ENCODE results near the gene PLAC8L1. TPM values are rescaled to one million over a fixed set of nuclear protein-coding genes. Genes with fewer than 3 reads are reported as not detected.

The PLAC8L1 gene
- total and polyA plus RNA-seq, 2 of the 13 experiments (the other 11 are each of a cell fraction or from before 2014, with no cell fraction given): 0.44 TPM; not detected in 1

DNA sequence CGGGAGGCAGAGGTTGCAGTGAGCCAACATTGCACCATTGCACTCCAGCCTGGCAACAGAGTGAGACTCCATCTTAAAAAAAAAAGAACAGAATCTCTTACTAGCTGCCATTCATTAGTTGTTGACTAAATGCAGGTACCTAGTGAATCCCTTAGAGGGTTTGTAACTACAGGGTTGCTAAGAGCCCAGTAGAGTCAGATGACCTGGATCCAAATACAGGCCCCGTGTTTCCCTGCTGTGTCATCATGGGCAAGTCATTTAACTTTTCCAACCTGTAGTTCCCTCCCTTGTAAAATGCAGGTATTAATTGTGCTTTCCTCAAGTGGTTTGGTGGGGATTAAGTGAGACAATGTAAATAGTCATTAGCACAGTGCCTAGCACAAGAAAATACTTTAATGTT, 32.8 kb downstream of the PLAC8L1 start (continued):
- TF ChIP-seq ZNF546 (CRISPR knock-in tag; conservative IDR thresholded peaks at IDR 0.05): no peak
- TF ChIP-seq, protein P1, sequence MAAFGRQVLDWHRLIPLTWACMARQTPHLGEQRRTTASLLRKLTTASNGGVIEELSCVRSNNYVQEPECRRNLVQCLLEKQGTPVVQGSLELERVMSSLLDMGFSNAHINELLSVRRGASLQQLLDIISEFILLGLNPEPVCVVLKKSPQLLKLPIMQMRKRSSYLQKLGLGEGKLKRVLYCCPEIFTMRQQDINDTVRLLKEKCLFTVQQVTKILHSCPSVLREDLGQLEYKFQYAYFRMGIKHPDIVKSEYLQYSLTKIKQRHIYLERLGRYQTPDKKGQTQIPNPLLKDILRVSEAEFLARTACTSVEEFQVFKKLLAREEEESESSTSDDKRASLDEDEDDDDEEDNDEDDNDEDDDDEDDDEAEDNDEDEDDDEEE (CRISPR knock-in tag; IDR thresholded peaks at IDR 0.05): no peak

GRCh38 chr5:146071171-146071570, 34.2 kb downstream of the PLAC8L1 start:
- intact Hi-C loops (cut with micrococcal nuclease; ENCODE audit: unreplicated experiment) (no loop called here), in situ Hi-C loops (cut with HindIII; ENCODE audit: extremely low pct_ligation_motif_present, low pct_unique_long_range_greater_than_20kb) (no loop called here)
- no TSS peak for BruUV-seq (replicated peaks)
- Histone ChIP-seq H3K4me1 (ENCODE audit: insufficient read depth, low read length) (peaks cover 8% of the 10 kb centered on the region; the same call in 1 of the 2 replicates), H3K27ac (ENCODE audit: extremely low read length, insufficient read depth, low read length) (no peak overlapping the region), H3K9ac (ENCODE audit: insufficient read depth, low read depth, low read length) (no peak overlapping the region), H3K79me2 (ENCODE audit: insufficient read depth, low read length) (no peaks in the 10 kb centered on the region), H3K36me3 (replicated peaks in 1 of 2; ENCODE audit: control insufficient read depth in 1 of 2, insufficient read depth in 2 of 2, low read length in 2 of 2) (no peaks in the 10 kb centered on the region), H2AFZ (ENCODE audit: low read length) (no peak overlapping the region), H3K9me3 (ENCODE audit: low read length) (no peaks in the 10 kb centered on the region), H3K4me3 (replicated peaks in 1 of 3; ENCODE audit: insufficient read depth in 1 of 3, low read depth in 2 of 3, low read length in 3 of 3) (no peak overlapping the region), H3K27me3 (ENCODE audit: control insufficient read depth in 1 of 2, insufficient read depth in 2 of 2, low read length in 2 of 2) (no peaks in the 10 kb centered on the region), H4K20me1 (ENCODE audit: insufficient read depth, low read length) (no peaks in the 10 kb centered on the region), H3K4me2 (ENCODE audit: low read depth, low read length) (no peak overlapping the region)
- ChIA-PET POLR2A (no interaction called here), CTCF (ENCODE audit: low intra/inter-chr PET ratio, low total read pairs) (no interaction called here)
- TF ChIP-seq KLF15 (CRISPR knock-in tag; IDR thresholded peaks at IDR 0.05; ENCODE audit: borderline replicate concordance): no peak
- no peak for TF ChIP-seq SMAD1 (CRISPR knock-in tag; IDR thresholded peaks at IDR 0.05; ENCODE audit: borderline replicate concordance, low read depth)
- TF ChIP-seq HDAC2 (CRISPR knock-in tag; IDR thresholded peaks at IDR 0.05): no peak
- TF ChIP-seq ZNF530 (CRISPR knock-in tag; IDR thresholded peaks at IDR 0.05; ENCODE audit: low read depth): no peak
- no peak for TF ChIP-seq GPN1 (CRISPR knock-in tag; IDR thresholded peaks at IDR 0.05; ENCODE audit: borderline replicate concordance)
- no peak for TF ChIP-seq NR2F1 (CRISPR knock-in tag; IDR thresholded peaks at IDR 0.05)
- no peak for TF ChIP-seq ZNF567 (CRISPR knock-in tag; IDR thresholded peaks at IDR 0.05; ENCODE audit: borderline replicate concordance)
- no peak for TF ChIP-seq MZF1 (CRISPR knock-in tag; IDR thresholded peaks at IDR 0.05; ENCODE audit: borderline replicate concordance)
- TF ChIP-seq, protein P2, sequence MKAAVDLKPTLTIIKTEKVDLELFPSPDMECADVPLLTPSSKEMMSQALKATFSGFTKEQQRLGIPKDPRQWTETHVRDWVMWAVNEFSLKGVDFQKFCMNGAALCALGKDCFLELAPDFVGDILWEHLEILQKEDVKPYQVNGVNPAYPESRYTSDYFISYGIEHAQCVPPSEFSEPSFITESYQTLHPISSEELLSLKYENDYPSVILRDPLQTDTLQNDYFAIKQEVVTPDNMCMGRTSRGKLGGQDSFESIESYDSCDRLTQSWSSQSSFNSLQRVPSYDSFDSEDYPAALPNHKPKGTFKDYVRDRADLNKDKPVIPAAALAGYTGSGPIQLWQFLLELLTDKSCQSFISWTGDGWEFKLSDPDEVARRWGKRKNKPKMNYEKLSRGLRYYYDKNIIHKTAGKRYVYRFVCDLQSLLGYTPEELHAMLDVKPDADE (CRISPR knock-in tag; IDR thresholded peaks at IDR 0.05): no peak
- no peak for TF ChIP-seq MXD4 (CRISPR knock-in tag; IDR thresholded peaks at IDR 0.05)
- no peak for TF ChIP-seq RORA (CRISPR knock-in tag; IDR thresholded peaks at IDR 0.05)
- no peak for TF ChIP-seq ZNF44 (CRISPR knock-in tag; IDR thresholded peaks at IDR 0.05)
- TF ChIP-seq STAT5B (CRISPR knock-in tag; IDR thresholded peaks at IDR 0.05): no peak
- no peak for TF ChIP-seq ZNF670 (CRISPR knock-in tag; IDR thresholded peaks at IDR 0.05; ENCODE audit: borderline replicate concordance)
- no peak for TF ChIP-seq MEIS1 (CRISPR knock-in tag; IDR thresholded peaks at IDR 0.05; ENCODE audit: borderline replicate concordance)
- no peak for TF ChIP-seq CENPX (CRISPR knock-in tag; IDR thresholded peaks at IDR 0.05)
- TF ChIP-seq, protein P3, sequence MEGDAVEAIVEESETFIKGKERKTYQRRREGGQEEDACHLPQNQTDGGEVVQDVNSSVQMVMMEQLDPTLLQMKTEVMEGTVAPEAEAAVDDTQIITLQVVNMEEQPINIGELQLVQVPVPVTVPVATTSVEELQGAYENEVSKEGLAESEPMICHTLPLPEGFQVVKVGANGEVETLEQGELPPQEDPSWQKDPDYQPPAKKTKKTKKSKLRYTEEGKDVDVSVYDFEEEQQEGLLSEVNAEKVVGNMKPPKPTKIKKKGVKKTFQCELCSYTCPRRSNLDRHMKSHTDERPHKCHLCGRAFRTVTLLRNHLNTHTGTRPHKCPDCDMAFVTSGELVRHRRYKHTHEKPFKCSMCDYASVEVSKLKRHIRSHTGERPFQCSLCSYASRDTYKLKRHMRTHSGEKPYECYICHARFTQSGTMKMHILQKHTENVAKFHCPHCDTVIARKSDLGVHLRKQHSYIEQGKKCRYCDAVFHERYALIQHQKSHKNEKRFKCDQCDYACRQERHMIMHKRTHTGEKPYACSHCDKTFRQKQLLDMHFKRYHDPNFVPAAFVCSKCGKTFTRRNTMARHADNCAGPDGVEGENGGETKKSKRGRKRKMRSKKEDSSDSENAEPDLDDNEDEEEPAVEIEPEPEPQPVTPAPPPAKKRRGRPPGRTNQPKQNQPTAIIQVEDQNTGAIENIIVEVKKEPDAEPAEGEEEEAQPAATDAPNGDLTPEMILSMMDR (CRISPR knock-in tag; IDR thresholded peaks at IDR 0.05): no peak
- TF ChIP-seq JUNB (CRISPR knock-in tag; IDR thresholded peaks at IDR 0.05; ENCODE audit: borderline replicate concordance): no peak
- no peak for TF ChIP-seq ZNF768 (CRISPR knock-in tag; IDR thresholded peaks at IDR 0.05)
- ATAC-seq (no peak), FAIRE-seq (no peak), DNase-seq (ENCODE audit: low spot score) (no peak)
- 71% methylated on average over 4 of the region's 4 CpGs for WGBS (ENCODE audit: low lambda C conversion rate)
